Measurements from ENCODE around the gene AKNA. TPM values are rescaled to one million over a fixed set of nuclear protein-coding genes. Genes with fewer than 3 reads are reported as not detected.

Gene AKNA
- total RNA-seq, 1 experiment from 2014 or later: 20.6 TPM

GRCh38 chr9:114382699-114383520 is 4.9 kb downstream of the AKNA start:
- intact Hi-C loops (cut with micrococcal nuclease): no loop called here
- CTCF ChIA-PET: no interaction called here
- BruUV-seq (replicated peaks): no TSS peak
- TF ChIP-seq POLR2AphosphoS5 (IDR thresholded peaks at IDR 0.05; ENCODE audit: low read depth, low read length): no peak
- TF ChIP-seq, protein P1, sequence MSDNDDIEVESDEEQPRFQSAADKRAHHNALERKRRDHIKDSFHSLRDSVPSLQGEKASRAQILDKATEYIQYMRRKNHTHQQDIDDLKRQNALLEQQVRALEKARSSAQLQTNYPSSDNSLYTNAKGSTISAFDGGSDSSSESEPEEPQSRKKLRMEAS (IDR thresholded peaks at IDR 0.05): no peak
- TF ChIP-seq POLR2A (IDR thresholded peaks at IDR 0.05; ENCODE audit: borderline replicate concordance, extremely low read depth, insufficient read depth, insufficient read length): no peak
- TF ChIP-seq CTCF (IDR thresholded peaks at IDR 0.05 in 2 of 3, conservative IDR thresholded peaks at IDR 0.05 in 1 of 3; ENCODE audit: borderline replicate concordance in 1 of 3, insufficient read depth in 1 of 3, low read depth in 2 of 3, low read length in 2 of 3): no peak
- TF ChIP-seq EZH2 (IDR thresholded peaks at IDR 0.05): no peak
- DNase-seq (ENCODE audit: low read depth, low spot score) (no peak), ATAC-seq (no peak)
- Histone ChIP-seq H3K36me3 (ENCODE audit: control insufficient read depth in 1 of 2, insufficient read depth in 2 of 2, low read length in 2 of 2) (no peaks in the 10 kb centered on the region), H3K27ac (ENCODE audit: low read depth, low read length) (no peak overlapping the region), H3K4me3 (replicated peaks in 1 of 2; ENCODE audit: low read depth in 1 of 2, low read length in 2 of 2) (no peak overlapping the region), H3K4me2 (ENCODE audit: low read length) (no peak overlapping the region), H3K4me1 (ENCODE audit: control insufficient read depth in 1 of 2, insufficient read depth in 2 of 2, low read length in 2 of 2) (peaks cover 4 to 18% of the 10 kb centered on the region in 2 experiments; a peak in 2 of 4 replicates), H3K9me3 (ENCODE audit: control insufficient read depth in 1 of 2, insufficient read depth in 1 of 2, low read depth in 1 of 2, low read length in 2 of 2) (no peaks in the 10 kb centered on the region), H4K20me1 (ENCODE audit: insufficient read depth) (no peaks in the 10 kb centered on the region), H3K9me2 (ENCODE audit: insufficient read depth) (no peaks in the 10 kb centered on the region), H3K79me2 (ENCODE audit: insufficient read depth, low read length) (no peaks in the 10 kb centered on the region), H3K27me3 (ENCODE audit: insufficient read depth, low read length) (no peaks in the 10 kb centered on the region), H3K9ac (ENCODE audit: low read length) (no peak overlapping the region), H2AFZ (ENCODE audit: low read depth, low read length, poor library complexity, severe bottlenecking) (no peak overlapping the region)
- RAD21 ChIA-PET (ENCODE audit: low non-redundant PET in 1 of 2, low total read pairs in 2 of 2, uncharacterized antibody in 2 of 2, unreplicated experiment in 2 of 2): no interaction called here
- POLR2A ChIA-PET: no interaction called here

DNA sequence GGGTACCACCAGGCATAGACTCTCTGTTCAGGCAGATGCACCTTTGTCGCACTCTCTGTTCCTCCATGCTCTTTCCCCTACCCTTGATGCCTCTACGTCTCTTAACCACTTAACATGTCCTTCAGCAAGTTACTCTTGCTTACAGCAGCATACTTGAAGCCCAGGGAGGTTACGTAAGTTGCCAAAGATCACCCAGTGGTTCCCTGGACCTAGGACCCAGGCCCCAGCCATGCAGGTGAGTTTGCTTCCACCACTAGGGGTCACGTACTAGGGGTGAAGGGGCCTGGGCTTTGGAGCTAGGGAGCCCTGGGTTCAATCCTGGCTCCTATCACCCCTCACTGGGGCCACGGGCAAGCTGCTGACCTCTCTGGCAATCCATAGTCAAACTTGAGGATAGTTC is 8.9 kb downstream of the AKNA start:
- CTCF ChIA-PET: no interaction called here
- Histone ChIP-seq H3K4me1 (ENCODE audit: control insufficient read depth in 1 of 2, insufficient read depth in 2 of 2, low read length in 2 of 2) (no peaks in the 10 kb centered on the region), H3K27me3 (ENCODE audit: insufficient read depth, low read length) (no peaks in the 10 kb centered on the region), H3K27ac (ENCODE audit: low read depth, low read length) (no peak overlapping the region), H3K9ac (ENCODE audit: low read length) (no peak overlapping the region), H3K79me2 (ENCODE audit: insufficient read depth, low read length) (no peaks in the 10 kb centered on the region), H4K20me1 (ENCODE audit: insufficient read depth) (no peaks in the 10 kb centered on the region), H3K9me3 (ENCODE audit: control insufficient read depth in 1 of 2, insufficient read depth in 1 of 2, low read depth in 1 of 2, low read length in 2 of 2) (no peaks in the 10 kb centered on the region), H3K9me2 (ENCODE audit: insufficient read depth) (no peaks in the 10 kb centered on the region), H2AFZ (ENCODE audit: low read depth, low read length, poor library complexity, severe bottlenecking) (no peak overlapping the region), H3K36me3 (ENCODE audit: control insufficient read depth in 1 of 2, insufficient read depth in 2 of 2, low read length in 2 of 2) (no peaks in the 10 kb centered on the region), H3K4me3 (replicated peaks in 1 of 2; ENCODE audit: low read depth in 1 of 2, low read length in 2 of 2) (no peak overlapping the region), H3K4me2 (ENCODE audit: low read length) (no peak overlapping the region)
- BruUV-seq (replicated peaks): no TSS peak
- ATAC-seq (no peak), DNase-seq (ENCODE audit: low read depth, low spot score) (no peak)
- RAD21 ChIA-PET (ENCODE audit: low non-redundant PET in 1 of 2, low total read pairs in 2 of 2, uncharacterized antibody in 2 of 2, unreplicated experiment in 2 of 2): no interaction called here
- intact Hi-C loops (cut with micrococcal nuclease): no loop called here
- POLR2A ChIA-PET: no interaction called here
- TF ChIP-seq POLR2A (IDR thresholded peaks at IDR 0.05; ENCODE audit: borderline replicate concordance, extremely low read depth, insufficient read depth, insufficient read length): no peak
- no peak for TF ChIP-seq SRF (IDR thresholded peaks at IDR 0.05; ENCODE audit: low read depth)
- TF ChIP-seq TCF7L2 (IDR thresholded peaks at IDR 0.05; ENCODE audit: borderline replicate concordance, extremely low read depth, insufficient read depth, insufficient read length): no peak
- no peak for TF ChIP-seq CBX3 (IDR thresholded peaks at IDR 0.05; ENCODE audit: low read depth)
- TF ChIP-seq ELF1 (IDR thresholded peaks at IDR 0.05; ENCODE audit: borderline replicate concordance, low read depth): no peak
- TF ChIP-seq, protein P2, sequence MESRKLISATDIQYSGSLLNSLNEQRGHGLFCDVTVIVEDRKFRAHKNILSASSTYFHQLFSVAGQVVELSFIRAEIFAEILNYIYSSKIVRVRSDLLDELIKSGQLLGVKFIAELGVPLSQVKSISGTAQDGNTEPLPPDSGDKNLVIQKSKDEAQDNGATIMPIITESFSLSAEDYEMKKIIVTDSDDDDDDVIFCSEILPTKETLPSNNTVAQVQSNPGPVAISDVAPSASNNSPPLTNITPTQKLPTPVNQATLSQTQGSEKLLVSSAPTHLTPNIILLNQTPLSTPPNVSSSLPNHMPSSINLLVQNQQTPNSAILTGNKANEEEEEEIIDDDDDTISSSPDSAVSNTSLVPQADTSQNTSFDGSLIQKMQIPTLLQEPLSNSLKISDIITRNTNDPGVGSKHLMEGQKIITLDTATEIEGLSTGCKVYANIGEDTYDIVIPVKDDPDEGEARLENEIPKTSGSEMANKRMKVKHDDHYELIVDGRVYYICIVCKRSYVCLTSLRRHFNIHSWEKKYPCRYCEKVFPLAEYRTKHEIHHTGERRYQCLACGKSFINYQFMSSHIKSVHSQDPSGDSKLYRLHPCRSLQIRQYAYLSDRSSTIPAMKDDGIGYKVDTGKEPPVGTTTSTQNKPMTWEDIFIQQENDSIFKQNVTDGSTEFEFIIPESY (IDR thresholded peaks at IDR 0.05; ENCODE audit: extremely low read depth, insufficient replicate concordance, low read length): no peak
- TF ChIP-seq CTCF (IDR thresholded peaks at IDR 0.05 in 2 of 3, conservative IDR thresholded peaks at IDR 0.05 in 1 of 3; ENCODE audit: borderline replicate concordance in 1 of 3, insufficient read depth in 1 of 3, low read depth in 2 of 3, low read length in 2 of 3): no peak
- TF ChIP-seq, protein P3, sequence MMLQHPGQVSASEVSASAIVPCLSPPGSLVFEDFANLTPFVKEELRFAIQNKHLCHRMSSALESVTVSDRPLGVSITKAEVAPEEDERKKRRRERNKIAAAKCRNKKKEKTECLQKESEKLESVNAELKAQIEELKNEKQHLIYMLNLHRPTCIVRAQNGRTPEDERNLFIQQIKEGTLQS (IDR thresholded peaks at IDR 0.05): no peak
